Hepatocyte (in vitro differentiated cells): ENCODE data around the gene RASL10B. TPM values are rescaled to one million over a fixed set of nuclear protein-coding genes. Genes with fewer than 3 reads are reported as not detected.

Experiments used
- DNase-seq: peaks from one replicate; pipeline ENCODE4 v3.0.0-alpha.2; 2016; ENCODE audit warnings: low spot score
- H2AFZ ChIP-seq: fragments of 200-600 bp; sonication (generic); 2 replicates; pipeline ENCODE4 v1.6.0; 2016; ENCODE audit warnings: antibody characterized with exemption, mild to moderate bottlenecking
- H3K27ac ChIP-seq: fragments of 200-600 bp; sonication (generic); 2 replicates; pipeline ENCODE4 v1.5.1; 2016; ENCODE audit warnings: mild to moderate bottlenecking
- H3K27me3 ChIP-seq: fragments of 200-600 bp; sonication (generic); 2 replicates; pipeline ENCODE4 v1.6.1; 2016
- H3K36me3 ChIP-seq: fragments of 200-600 bp; sonication (generic); replicated peaks from 2 replicates; pipeline ENCODE4 v1.5.1; 2016; ENCODE audit warnings: low read depth; ENCODE audit not compliant: insufficient read depth
- H3K4me1 ChIP-seq: fragments of 200-600 bp; sonication (generic); 2 replicates; pipeline ENCODE4 v1.5.1; 2016; ENCODE audit warnings: mild to moderate bottlenecking, moderate library complexity; ENCODE audit not compliant: insufficient read depth
- H3K4me2 ChIP-seq: fragments of 200-600 bp; sonication (generic); 2 replicates; pipeline ENCODE4 v1.6.0; 2016
- H3K4me3 ChIP-seq: fragments of 200-600 bp; sonication (generic); 2 replicates; pipeline ENCODE4 v1.5.1; 2016; ENCODE audit warnings: mild to moderate bottlenecking
- H3K79me2 ChIP-seq: fragments of 200-600 bp; sonication (generic); 2 replicates; pipeline ENCODE4 v1.6.0; 2017; ENCODE audit warnings: mild to moderate bottlenecking
- H3K9me2 ChIP-seq: fragments of 200-600 bp; sonication (generic); replicated peaks from 2 replicates; pipeline ENCODE4 v1.6.0; 2017; ENCODE audit warnings: mild to moderate bottlenecking; ENCODE audit not compliant: insufficient read depth
- H3K9me3 ChIP-seq: fragments of 200-600 bp; sonication (generic); 2 replicates; pipeline ENCODE4 v1.5.1; 2016; ENCODE audit warnings: low read depth, mild to moderate bottlenecking
- H4K20me1 ChIP-seq: fragments of 200-600 bp; sonication (generic); 2 replicates; pipeline ENCODE4 v1.6.0; 2016; ENCODE audit warnings: mild to moderate bottlenecking; ENCODE audit not compliant: insufficient read depth, poor library complexity, severe bottlenecking
- EZH2 ChIP-seq: fragments of 200-600 bp; sonication (generic); IDR thresholded peaks from 2 replicates; pipeline ENCODE4 v1.6.1; 2016; ENCODE audit warnings: antibody characterized with exemption, mild to moderate bottlenecking, borderline replicate concordance
- EZH2phosphoT487 ChIP-seq: fragments of 200-600 bp; sonication (generic); IDR thresholded peaks from one replicate; pipeline ENCODE4 v1.6.1; 2018; ENCODE audit warnings: antibody characterized with exemption, mild to moderate bottlenecking, low read depth, moderate library complexity; ENCODE audit not compliant: unreplicated experiment, severe bottlenecking
- WGBS: methylation state at CpG from one replicate; pipeline ENCODE4 v1.1.6; 2016; ENCODE audit warnings: low lambda C conversion rate; ENCODE audit errors: missing lambda C conversion rate; 5-methylcytosine and 5-hydroxymethylcytosine counted together
- polyA plus RNA-seq: library from polyadenylated mRNA; unstranded; fragments of >200 nt; fragmentation: Nextera tagmentation; extraction: Ambion mirVana; gene quantifications from 2 replicates; pipeline ENCODE4 v1.2.1, GENCODE V29; 2016
- total RNA-seq: library from RNA; depleted of rRNA; stranded (reverse); fragments of >200 nt; gene quantifications from 2 replicates; pipeline ENCODE4 v1.2.3, GENCODE V29; 2014
- TF ChIP-seq, protein P1 (sequence below): fragments of 200-600 bp; sonication (generic); IDR thresholded peaks from 2 replicates; pipeline ENCODE4 v1.5.1; 2016; ENCODE audit warnings: antibody characterized with exemption, mild to moderate bottlenecking; ENCODE audit not compliant: poor library complexity

The RASL10B gene
- total and polyA plus RNA-seq, 2 experiments from 2014 or later: 7.1 to 7.6 TPM

DNA sequence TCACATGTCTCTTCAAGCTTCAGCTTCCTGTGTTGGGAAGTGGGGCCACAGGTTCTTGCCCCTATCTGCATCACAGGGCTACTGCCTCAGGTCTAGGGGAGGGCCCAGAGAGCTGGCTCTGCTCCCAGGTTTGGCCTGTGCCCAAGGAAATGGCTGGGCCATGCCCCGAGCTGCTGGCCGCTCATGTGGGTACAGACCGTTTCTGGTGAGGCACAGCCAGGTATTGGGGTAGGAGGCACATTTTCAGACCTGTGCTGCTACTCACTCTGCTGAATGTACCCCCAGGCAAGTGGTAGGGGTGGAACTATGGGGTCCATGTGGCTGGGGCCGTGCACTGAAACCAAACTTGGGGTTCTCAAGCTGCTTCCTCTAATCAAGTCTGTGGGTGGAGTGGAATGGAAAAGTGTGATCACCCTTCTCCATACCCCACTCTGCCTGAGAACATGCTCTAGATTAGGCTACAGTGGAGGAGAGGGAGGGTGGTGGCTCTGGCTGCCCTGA lies 17.0 kb downstream of the RASL10B start:
- peaks cover 26% of the 10 kb centered on the region for H3K27me3 ChIP-seq
- no peak overlapping the region for H3K4me3 ChIP-seq
- no peak overlapping the region for H3K27ac ChIP-seq
- H3K36me3 ChIP-seq: no peaks in the 10 kb centered on the region
- no peak overlapping the region for H3K4me2 ChIP-seq
- H3K4me1 ChIP-seq: peaks cover 5% of the 10 kb centered on the region
- no peaks in the 10 kb centered on the region for H3K79me2 ChIP-seq
- H4K20me1 ChIP-seq: no peaks in the 10 kb centered on the region
- TF ChIP-seq EZH2: no peak
- TF ChIP-seq, protein P1, sequence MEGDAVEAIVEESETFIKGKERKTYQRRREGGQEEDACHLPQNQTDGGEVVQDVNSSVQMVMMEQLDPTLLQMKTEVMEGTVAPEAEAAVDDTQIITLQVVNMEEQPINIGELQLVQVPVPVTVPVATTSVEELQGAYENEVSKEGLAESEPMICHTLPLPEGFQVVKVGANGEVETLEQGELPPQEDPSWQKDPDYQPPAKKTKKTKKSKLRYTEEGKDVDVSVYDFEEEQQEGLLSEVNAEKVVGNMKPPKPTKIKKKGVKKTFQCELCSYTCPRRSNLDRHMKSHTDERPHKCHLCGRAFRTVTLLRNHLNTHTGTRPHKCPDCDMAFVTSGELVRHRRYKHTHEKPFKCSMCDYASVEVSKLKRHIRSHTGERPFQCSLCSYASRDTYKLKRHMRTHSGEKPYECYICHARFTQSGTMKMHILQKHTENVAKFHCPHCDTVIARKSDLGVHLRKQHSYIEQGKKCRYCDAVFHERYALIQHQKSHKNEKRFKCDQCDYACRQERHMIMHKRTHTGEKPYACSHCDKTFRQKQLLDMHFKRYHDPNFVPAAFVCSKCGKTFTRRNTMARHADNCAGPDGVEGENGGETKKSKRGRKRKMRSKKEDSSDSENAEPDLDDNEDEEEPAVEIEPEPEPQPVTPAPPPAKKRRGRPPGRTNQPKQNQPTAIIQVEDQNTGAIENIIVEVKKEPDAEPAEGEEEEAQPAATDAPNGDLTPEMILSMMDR: no peak
- TF ChIP-seq EZH2phosphoT487: no peak
- no peak for DNase-seq
- no peaks in the 10 kb centered on the region for H3K9me3 ChIP-seq
- WGBS: 78% methylated on average over 4 of the region's 4 CpGs
- H2AFZ ChIP-seq: no peak overlapping the region
- no peaks in the 10 kb centered on the region for H3K9me2 ChIP-seq

DNA sequence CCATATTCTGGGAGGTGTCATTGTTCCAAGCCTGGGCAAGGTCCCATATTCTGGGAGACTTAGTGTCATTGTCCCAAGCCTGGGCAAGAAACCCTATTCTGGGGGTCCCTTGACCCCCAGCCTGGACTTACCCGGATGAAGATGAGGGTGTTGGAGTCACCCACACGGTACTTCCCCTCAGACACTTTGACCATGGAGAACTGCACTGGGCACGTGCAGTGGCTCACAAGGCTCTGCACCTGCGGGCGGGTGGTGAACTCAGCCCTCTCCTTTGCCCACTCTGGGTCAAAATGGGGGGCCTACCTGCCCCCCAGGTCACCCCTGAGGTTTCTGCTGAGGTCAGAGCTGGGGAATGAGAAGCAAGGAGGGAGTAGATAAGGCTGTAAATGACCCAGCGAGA lies 17.5 kb downstream of the RASL10B start:
- H3K9me3 ChIP-seq: no peaks in the 10 kb centered on the region
- H3K4me2 ChIP-seq: no peak overlapping the region
- H3K9me2 ChIP-seq: no peaks in the 10 kb centered on the region
- no peaks in the 10 kb centered on the region for H4K20me1 ChIP-seq
- H3K79me2 ChIP-seq: no peaks in the 10 kb centered on the region
- peaks cover 5% of the 10 kb centered on the region for H3K4me1 ChIP-seq
- H3K4me3 ChIP-seq: no peak overlapping the region
- no peaks in the 10 kb centered on the region for H3K36me3 ChIP-seq
- DNase-seq: no peak
- H3K27ac ChIP-seq: no peak overlapping the region
- no peak overlapping the region for H2AFZ ChIP-seq
- 89% methylated on average over 6 of the region's 6 CpGs for WGBS
- peaks cover 26% of the 10 kb centered on the region for H3K27me3 ChIP-seq
- TF ChIP-seq, protein P1: no peak
- TF ChIP-seq EZH2 (no peak), EZH2phosphoT487 (no peak)

DNA sequence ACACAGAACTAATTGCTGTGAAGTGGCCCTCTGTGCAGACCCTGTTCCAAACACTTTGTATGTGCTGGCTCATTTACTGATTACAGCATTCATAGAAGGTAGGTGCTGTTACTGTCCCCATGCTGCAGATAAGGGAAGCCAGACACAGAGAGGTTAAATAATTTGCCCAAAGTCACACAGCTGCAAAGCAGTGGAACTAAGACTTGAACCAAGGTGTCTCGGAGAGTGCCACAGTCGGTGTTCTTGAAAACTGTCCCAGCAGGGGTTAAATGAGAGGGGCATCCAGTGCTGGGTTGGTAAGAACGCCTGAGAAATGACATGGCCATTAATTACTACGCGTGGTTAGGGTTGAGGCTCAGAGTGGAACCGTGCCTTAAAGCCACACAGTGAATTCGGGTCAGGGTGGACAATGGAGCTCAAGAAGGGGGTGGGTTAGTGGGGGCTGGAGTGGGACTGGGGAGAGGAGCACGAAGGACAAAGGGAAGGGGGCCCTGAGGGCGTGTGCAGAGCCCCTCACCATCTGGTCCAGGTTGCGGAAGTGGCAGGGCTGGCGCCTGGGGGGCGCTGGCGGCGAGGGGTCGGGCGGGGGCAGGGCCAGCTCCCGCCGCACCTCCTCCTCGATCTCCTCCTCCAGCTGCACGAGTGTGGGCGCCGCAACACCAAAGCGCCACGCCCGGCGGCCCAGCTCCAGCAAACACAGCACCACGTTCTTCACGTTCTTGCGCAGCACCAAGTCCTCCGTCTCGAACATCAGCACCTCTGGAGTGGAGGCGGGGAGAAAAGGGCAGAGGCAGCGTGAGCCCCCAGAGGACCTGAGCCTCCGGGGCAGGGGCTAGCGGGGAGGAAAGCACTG lies 18.3 kb downstream of the RASL10B start:
- Histone ChIP-seq H4K20me1 (no peaks in the 10 kb centered on the region), H3K9me3 (no peaks in the 10 kb centered on the region), H2AFZ (no peak overlapping the region), H3K36me3 (no peaks in the 10 kb centered on the region), H3K9me2 (no peaks in the 10 kb centered on the region), H3K27me3 (peaks cover 26% of the 10 kb centered on the region), H3K79me2 (no peaks in the 10 kb centered on the region), H3K4me2 (peak overlapping the region; percentile 62), H3K4me3 (no peak overlapping the region), H3K4me1 (peaks cover 5% of the 10 kb centered on the region), H3K27ac (no peak overlapping the region)
- DNase-seq: peak; percentile 34
- TF ChIP-seq EZH2 (no peak), EZH2phosphoT487 (no peak)
- TF ChIP-seq, protein P1: no peak
- 17% methylated on average over 33 of the region's 35 CpGs for WGBS
